IPS-18c (cell line): ENCODE results near the gene KLHL40.

ENCODE experiments used
- H3K4me3 ChIP-seq: 2 replicates; pipeline ENCODE4 v1.7.0; 2013; ENCODE audit warnings: low read depth, mild to moderate bottlenecking, low read length, moderate library complexity; ENCODE audit not compliant: insufficient read depth
- H3K9me3 ChIP-seq: one replicate; pipeline ENCODE4 v1.6.1; 2013; ENCODE audit warnings: mild to moderate bottlenecking, low read length, moderate library complexity; ENCODE audit not compliant: control insufficient read depth, insufficient read depth

The KLHL40 gene

GRCh38 chr3:42736081-42736480 lies 50.7 kb downstream of the KLHL40 start:
- H3K4me3 ChIP-seq = peak overlapping the region; percentile 20; the same call in 1 of the 2 replicates
- peaks cover 2% of the 10 kb centered on the region for H3K9me3 ChIP-seq

- H3K9me3 ChIP-seq = peaks cover 2% of the 10 kb centered on the region
- H3K4me3 ChIP-seq = no peak overlapping the region
Observed at GRCh38 chr3:42736531-42736930, 51.2 kb downstream of the KLHL40 start.

- H3K9me3 ChIP-seq = peaks cover 2% of the 10 kb centered on the region
- no peak overlapping the region for H3K4me3 ChIP-seq
Observed at GRCh38 chr3:42739401-42740158, 54.2 kb downstream of the KLHL40 start.

- no peaks in the 10 kb centered on the region for H3K9me3 ChIP-seq
- no peak overlapping the region for H3K4me3 ChIP-seq
Observed at GRCh38 chr3:42741796-42742195, 56.5 kb downstream of the KLHL40 start.
